GM23338 (cell line): ENCODE measurements around the gene FAM53A. TPM values are rescaled to one million over a fixed set of nuclear protein-coding genes. Genes with fewer than 3 reads are reported as not detected.

ENCODE experiments used
- ATAC-seq: fragments of 200-7000 bp; cut with Tn5 transposase; 3 replicates; pipeline ENCODE4 v1.9.1; 2020
- DNase-seq: peaks from one replicate; pipeline ENCODE4 v3.0.0-alpha.2; 2015; ENCODE audit warnings: low spot score
- H2AFZ ChIP-seq: fragments of 200-600 bp; sonication (generic); 2 replicates; pipeline ENCODE4 v1.8.0; 2016; ENCODE audit warnings: antibody characterized with exemption, mild to moderate bottlenecking, moderate library complexity
- H3F3A ChIP-seq: fragments of 200-600 bp; sonication (generic); replicated peaks from 2 replicates; pipeline ENCODE4 v1.8.0; 2017; ENCODE audit warnings: antibody characterized with exemption, mixed run types, low read depth
- H3K27ac ChIP-seq: fragments of 200-600 bp; sonication (generic); 2 replicates; pipeline ENCODE4 v1.6.1; 2016; ENCODE audit warnings: low read depth
- H3K27me3 ChIP-seq: fragments of 200-600 bp; sonication (generic); 2 replicates; pipeline ENCODE4 v1.8.0; 2016; ENCODE audit warnings: mild to moderate bottlenecking, mixed run types, moderate library complexity; ENCODE audit not compliant: insufficient read depth
- H3K36me3 ChIP-seq: fragments of 200-600 bp; sonication (generic); 2 replicates; pipeline ENCODE4 v1.8.0; 2016; ENCODE audit warnings: mild to moderate bottlenecking; ENCODE audit not compliant: insufficient read depth
- H3K4me1 ChIP-seq: fragments of 200-600 bp; sonication (generic); 2 replicates; pipeline ENCODE4 v1.8.0; 2016; ENCODE audit warnings: mild to moderate bottlenecking, moderate library complexity; ENCODE audit not compliant: insufficient read depth
- H3K4me2 ChIP-seq: fragments of 200-600 bp; sonication (generic); 2 replicates; pipeline ENCODE4 v1.7.1; 2017; ENCODE audit warnings: mixed run types
- H3K4me3 ChIP-seq: fragments of 200-600 bp; sonication (generic); 2 replicates; pipeline ENCODE4 v1.6.1; 2016; ENCODE audit warnings: mixed run types
- H3K79me2 ChIP-seq: fragments of 200-600 bp; sonication (generic); replicated peaks from 2 replicates; pipeline ENCODE4 v1.8.0; 2017; ENCODE audit warnings: mild to moderate bottlenecking; ENCODE audit not compliant: insufficient read depth
- H3K9me2 ChIP-seq: fragments of 200-600 bp; sonication (generic); 2 replicates; pipeline ENCODE4 v1.8.0; 2017; ENCODE audit not compliant: insufficient read depth
- H4K20me1 ChIP-seq: fragments of 200-600 bp; sonication (generic); replicated peaks from 2 replicates; pipeline ENCODE4 v1.8.0; 2017; ENCODE audit warnings: mild to moderate bottlenecking; ENCODE audit not compliant: insufficient read depth
- H3K27ac Mint-ChIP-seq: 2 replicates; pipeline ENCODE4 v1.8.0; 2020; ENCODE audit warnings: inconsistent platforms, mild to moderate bottlenecking, moderate library complexity, mixed read lengths
- H3K27me3 Mint-ChIP-seq: 3 replicates; pipeline ENCODE4 v1.8.0; 2022; ENCODE audit warnings: low read depth, mild to moderate bottlenecking, moderate library complexity, mixed read lengths, inconsistent platforms; ENCODE audit not compliant: insufficient read depth, poor library complexity
- H3K36me3 Mint-ChIP-seq: 3 replicates; pipeline ENCODE4 v1.8.0; 2021; ENCODE audit warnings: low read depth, mild to moderate bottlenecking, inconsistent platforms, moderate library complexity, mixed read lengths
- H3K4me1 Mint-ChIP-seq: 3 replicates; pipeline ENCODE4 v1.8.0; 2020; ENCODE audit warnings: mild to moderate bottlenecking, inconsistent platforms, mixed read lengths
- H3K4me3 Mint-ChIP-seq: 3 replicates; pipeline ENCODE4 v1.8.0; 2021; ENCODE audit warnings: moderate library complexity, mild to moderate bottlenecking, inconsistent platforms, mixed read lengths
- H3K9me3 Mint-ChIP-seq: 3 replicates; pipeline ENCODE4 v1.8.0; 2020; ENCODE audit warnings: moderate library complexity, mild to moderate bottlenecking, inconsistent platforms, mixed read lengths
- CREB1 ChIP-seq: fragments of 250-450 bp; sonication (Bioruptor Pico); IDR thresholded peaks from 2 replicates; pipeline ENCODE4 v1.5.0; 2020; ENCODE audit warnings: low read depth, mild to moderate bottlenecking, moderate library complexity
- EZH2 ChIP-seq: fragments of 200-600 bp; sonication (generic); IDR thresholded peaks from one replicate; pipeline ENCODE4 v1.8.0; 2017; ENCODE audit warnings: antibody characterized with exemption, mild to moderate bottlenecking, low read depth; ENCODE audit not compliant: unreplicated experiment
- EZH2phosphoT487 ChIP-seq: fragments of 200-600 bp; sonication (generic); IDR thresholded peaks from one replicate; pipeline ENCODE4 v1.8.1; 2018; ENCODE audit warnings: antibody characterized with exemption; ENCODE audit not compliant: unreplicated experiment
- JUNB ChIP-seq: IDR thresholded peaks from one replicate; pipeline ENCODE4 v1.6.1; 2016; ENCODE audit warnings: antibody characterized with exemption; ENCODE audit not compliant: unreplicated experiment
- NANOG ChIP-seq: IDR thresholded peaks from 2 replicates; pipeline ENCODE4 v1.6.1; 2016; ENCODE audit warnings: antibody characterized with exemption, borderline replicate concordance
- POLR2AphosphoS5 ChIP-seq: IDR thresholded peaks from 2 replicates; pipeline ENCODE4 v1.6.1; 2016; ENCODE audit warnings: antibody characterized with exemption, low read depth
- STAT1 ChIP-seq: IDR thresholded peaks from one replicate; pipeline ENCODE4 v1.6.1; 2016; ENCODE audit warnings: antibody characterized with exemption; ENCODE audit not compliant: unreplicated experiment
- ZNF114 ChIP-seq: fragments of 250-450 bp; sonication (Bioruptor Pico); IDR thresholded peaks from 2 replicates; pipeline ENCODE4 v1.5.0; 2020; ENCODE audit warnings: mild to moderate bottlenecking, moderate library complexity
- ZNF331 ChIP-seq: fragments of 250-450 bp; sonication (Bioruptor Pico); IDR thresholded peaks from 2 replicates; pipeline ENCODE4 v1.5.0; 2020; ENCODE audit warnings: low read depth, mild to moderate bottlenecking, moderate library complexity
- ZNF462 ChIP-seq: fragments of 250-450 bp; sonication (Bioruptor Pico); IDR thresholded peaks from 2 replicates; pipeline ENCODE4 v1.5.0; 2020; ENCODE audit warnings: mild to moderate bottlenecking, moderate library complexity
- polyA plus RNA-seq: library from polyadenylated mRNA; unstranded; fragments of >200 nt; fragmentation: Nextera tagmentation; extraction: Ambion mirVana; gene quantifications from 2 replicates; pipeline ENCODE4 v1.2.1, GENCODE V29; 2016
- total RNA-seq: library from RNA; depleted of rRNA; stranded (reverse); fragments of >200 nt; shearing (Covaris generic); gene quantifications from 2 replicates; pipeline ENCODE4 v1.2.3, GENCODE V29; 2014
- TF ChIP-seq, protein P1 (sequence below): IDR thresholded peaks from 2 replicates; pipeline ENCODE4 v1.6.1; 2016; ENCODE audit warnings: antibody characterized with exemption
- TF ChIP-seq, protein P2 (sequence below), 2 experiments: fragments of 200-600 bp in 1 of 2; sonication (generic) in 1 of 2; conservative IDR thresholded peaks; 2 replicates each; pipeline versions ENCODE4 v1.5.1 to v1.6.1; 2016 to 2017; ENCODE audit warnings: antibody characterized with exemption in 2 of 2, low read depth in 2 of 2, mild to moderate bottlenecking in 2 of 2, moderate library complexity in 1 of 2
- TF ChIP-seq, protein P3 (sequence below): IDR thresholded peaks from one replicate; pipeline ENCODE4 v1.6.1; 2018; ENCODE audit warnings: antibody characterized with exemption; ENCODE audit not compliant: unreplicated experiment

FAM53A gene
- total and polyA plus RNA-seq, 2 experiments from 2014 or later: 1.1 to 3.1 TPM

- Histone ChIP-seq H3F3A (no peaks in the 10 kb centered on the region), H3K4me1 (no peaks in the 10 kb centered on the region), H3K4me2 (no peak overlapping the region), H3K27me3 (no peaks in the 10 kb centered on the region), H3K9me2 (no peaks in the 10 kb centered on the region), H3K79me2 (no peaks in the 10 kb centered on the region), H3K36me3 (no peaks in the 10 kb centered on the region), H2AFZ (no peak overlapping the region), H3K4me3 (no peak overlapping the region), H4K20me1 (no peaks in the 10 kb centered on the region), H3K27ac (no peak overlapping the region)
- Mint-ChIP-seq H3K4me1 (no peaks in the 10 kb centered on the region), H3K27me3 (peaks cover 6% of the 10 kb centered on the region), H3K36me3 (peaks cover 7% of the 10 kb centered on the region), H3K9me3 (peaks cover 23% of the 10 kb centered on the region), H3K4me3 (no peak overlapping the region), H3K27ac (no peak overlapping the region)
- ATAC-seq (no peak), DNase-seq (no peak)
- TF ChIP-seq POLR2AphosphoS5 (no peak), CREB1 (CRISPR knock-in tag) (no peak), EZH2 (no peak), ZNF462 (CRISPR knock-in tag) (no peak), EZH2phosphoT487 (no peak), ZNF331 (no peak), NANOG (no peak), JUNB (no peak), STAT1 (no peak), ZNF114 (CRISPR knock-in tag) (no peak)
- TF ChIP-seq, protein P1, sequence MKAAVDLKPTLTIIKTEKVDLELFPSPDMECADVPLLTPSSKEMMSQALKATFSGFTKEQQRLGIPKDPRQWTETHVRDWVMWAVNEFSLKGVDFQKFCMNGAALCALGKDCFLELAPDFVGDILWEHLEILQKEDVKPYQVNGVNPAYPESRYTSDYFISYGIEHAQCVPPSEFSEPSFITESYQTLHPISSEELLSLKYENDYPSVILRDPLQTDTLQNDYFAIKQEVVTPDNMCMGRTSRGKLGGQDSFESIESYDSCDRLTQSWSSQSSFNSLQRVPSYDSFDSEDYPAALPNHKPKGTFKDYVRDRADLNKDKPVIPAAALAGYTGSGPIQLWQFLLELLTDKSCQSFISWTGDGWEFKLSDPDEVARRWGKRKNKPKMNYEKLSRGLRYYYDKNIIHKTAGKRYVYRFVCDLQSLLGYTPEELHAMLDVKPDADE: no peak
- TF ChIP-seq, protein P2, sequence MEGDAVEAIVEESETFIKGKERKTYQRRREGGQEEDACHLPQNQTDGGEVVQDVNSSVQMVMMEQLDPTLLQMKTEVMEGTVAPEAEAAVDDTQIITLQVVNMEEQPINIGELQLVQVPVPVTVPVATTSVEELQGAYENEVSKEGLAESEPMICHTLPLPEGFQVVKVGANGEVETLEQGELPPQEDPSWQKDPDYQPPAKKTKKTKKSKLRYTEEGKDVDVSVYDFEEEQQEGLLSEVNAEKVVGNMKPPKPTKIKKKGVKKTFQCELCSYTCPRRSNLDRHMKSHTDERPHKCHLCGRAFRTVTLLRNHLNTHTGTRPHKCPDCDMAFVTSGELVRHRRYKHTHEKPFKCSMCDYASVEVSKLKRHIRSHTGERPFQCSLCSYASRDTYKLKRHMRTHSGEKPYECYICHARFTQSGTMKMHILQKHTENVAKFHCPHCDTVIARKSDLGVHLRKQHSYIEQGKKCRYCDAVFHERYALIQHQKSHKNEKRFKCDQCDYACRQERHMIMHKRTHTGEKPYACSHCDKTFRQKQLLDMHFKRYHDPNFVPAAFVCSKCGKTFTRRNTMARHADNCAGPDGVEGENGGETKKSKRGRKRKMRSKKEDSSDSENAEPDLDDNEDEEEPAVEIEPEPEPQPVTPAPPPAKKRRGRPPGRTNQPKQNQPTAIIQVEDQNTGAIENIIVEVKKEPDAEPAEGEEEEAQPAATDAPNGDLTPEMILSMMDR (conservative IDR thresholded peaks at IDR 0.05; ENCODE audit: low read depth in 2 of 2): no peak
- TF ChIP-seq, protein P3, sequence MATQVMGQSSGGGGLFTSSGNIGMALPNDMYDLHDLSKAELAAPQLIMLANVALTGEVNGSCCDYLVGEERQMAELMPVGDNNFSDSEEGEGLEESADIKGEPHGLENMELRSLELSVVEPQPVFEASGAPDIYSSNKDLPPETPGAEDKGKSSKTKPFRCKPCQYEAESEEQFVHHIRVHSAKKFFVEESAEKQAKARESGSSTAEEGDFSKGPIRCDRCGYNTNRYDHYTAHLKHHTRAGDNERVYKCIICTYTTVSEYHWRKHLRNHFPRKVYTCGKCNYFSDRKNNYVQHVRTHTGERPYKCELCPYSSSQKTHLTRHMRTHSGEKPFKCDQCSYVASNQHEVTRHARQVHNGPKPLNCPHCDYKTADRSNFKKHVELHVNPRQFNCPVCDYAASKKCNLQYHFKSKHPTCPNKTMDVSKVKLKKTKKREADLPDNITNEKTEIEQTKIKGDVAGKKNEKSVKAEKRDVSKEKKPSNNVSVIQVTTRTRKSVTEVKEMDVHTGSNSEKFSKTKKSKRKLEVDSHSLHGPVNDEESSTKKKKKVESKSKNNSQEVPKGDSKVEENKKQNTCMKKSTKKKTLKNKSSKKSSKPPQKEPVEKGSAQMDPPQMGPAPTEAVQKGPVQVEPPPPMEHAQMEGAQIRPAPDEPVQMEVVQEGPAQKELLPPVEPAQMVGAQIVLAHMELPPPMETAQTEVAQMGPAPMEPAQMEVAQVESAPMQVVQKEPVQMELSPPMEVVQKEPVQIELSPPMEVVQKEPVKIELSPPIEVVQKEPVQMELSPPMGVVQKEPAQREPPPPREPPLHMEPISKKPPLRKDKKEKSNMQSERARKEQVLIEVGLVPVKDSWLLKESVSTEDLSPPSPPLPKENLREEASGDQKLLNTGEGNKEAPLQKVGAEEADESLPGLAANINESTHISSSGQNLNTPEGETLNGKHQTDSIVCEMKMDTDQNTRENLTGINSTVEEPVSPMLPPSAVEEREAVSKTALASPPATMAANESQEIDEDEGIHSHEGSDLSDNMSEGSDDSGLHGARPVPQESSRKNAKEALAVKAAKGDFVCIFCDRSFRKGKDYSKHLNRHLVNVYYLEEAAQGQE: no peak
These were observed 60.1 kb downstream of the FAM53A start for GRCh38 chr4:1623821-1624518.
